ENCODE measurements around the gene PYGM.

DNA sequence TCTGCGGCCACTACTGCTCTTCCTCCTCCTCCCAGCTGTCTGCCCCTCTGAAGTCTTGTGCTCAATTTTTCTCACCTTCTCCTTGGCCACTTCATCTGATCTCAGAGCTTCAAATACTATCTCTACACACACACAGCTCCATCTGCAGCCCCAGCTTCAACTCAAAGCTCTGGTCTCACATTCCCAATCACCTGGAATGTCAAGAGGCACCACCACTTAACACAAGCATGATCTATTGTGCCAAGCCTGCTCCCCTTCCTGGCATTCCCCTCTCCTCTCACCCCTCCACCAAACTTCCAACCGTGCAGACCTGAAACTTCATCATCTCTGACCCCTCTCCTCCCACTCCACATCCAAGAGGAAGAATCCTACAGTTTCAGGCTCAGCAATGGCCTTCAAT is 54.3 kb downstream of the PYGM start:
- TF ChIP-seq EZH2 (IDR thresholded peaks at IDR 0.05) (no peak), POLR2AphosphoS5 (IDR thresholded peaks at IDR 0.05; ENCODE audit: borderline replicate concordance, low read depth, low read length) (no peak)
